B cell (primary cell): ENCODE data around the gene PTPN7. TPM values are rescaled to one million over a fixed set of nuclear protein-coding genes. Genes with fewer than 3 reads are reported as not detected.

Source experiments
- ATAC-seq: fragments of 200-7000 bp; cut with Tn5 transposase; one replicate; pipeline ENCODE4 v1.10.0; 2021; ENCODE audit warnings: low read depth, mild to moderate bottlenecking, moderate number of reproducible peaks, moderate library complexity
- CTCF ChIA-PET: fragments of 350-600 bp; sonication (Branson Sonifier 250); formaldehyde crosslinking; loops from one replicate; lab custom pipeline; 2021; ENCODE audit warnings: antibody characterized with exemption, inconsistent platforms; lab: Charles Lee
- POLR2A ChIA-PET: fragments of 350-600 bp; sonication (Branson Sonifier 250); formaldehyde crosslinking; loops from one replicate; lab custom pipeline; 2021; ENCODE audit warnings: antibody characterized with exemption; lab: Charles Lee
- DNase-seq: peaks from one replicate; pipeline ENCODE4 v3.0.0; 2013
- H2AFZ ChIP-seq: 2 replicates; pipeline ENCODE4 v1.6.1; 2012; ENCODE audit warnings: mild to moderate bottlenecking, low read depth, low read length; ENCODE audit not compliant: insufficient read depth, poor library complexity, severe bottlenecking
- H3K27ac ChIP-seq, 2 donors: 1 replicate in 1 of 2; 2 replicates in 1 of 2; pipeline ENCODE4 v1.5.1; 2012 to 2013; ENCODE audit warnings: low read length in 2 of 2, mild to moderate bottlenecking in 2 of 2, moderate library complexity in 1 of 2
- H3K27me3 ChIP-seq, 4 experiments: fragments of 200-600 bp in 1 of 4; sonication (generic) in 1 of 4; replicated peaks in 1 of 4; 1 replicate in 2 of 4; 2 replicates in 2 of 4; pipeline versions ENCODE4 v1.6.1 to v1.7.0; 2013 to 2016; ENCODE audit warnings: low read length in 3 of 4, mild to moderate bottlenecking in 2 of 4, mixed read lengths in 1 of 4, moderate library complexity in 1 of 4; ENCODE audit not compliant: insufficient read depth in 4 of 4, control insufficient read depth in 3 of 4; ENCODE audit errors: control extremely low read depth in 1 of 4
- H3K36me3 ChIP-seq, 2 experiments: replicated peaks in 1 of 2; 1 replicate in 1 of 2; 2 replicates in 1 of 2; pipeline versions ENCODE4 v1.6.1 to v1.7.1; 2013; ENCODE audit warnings: low read length in 1 of 2; ENCODE audit not compliant: insufficient read depth in 2 of 2, control insufficient read depth in 1 of 2; ENCODE audit errors: control extremely low read depth in 1 of 2, extremely low read depth in 1 of 2
- H3K4me1 ChIP-seq, 2 donors: fragments of 200-600 bp in 1 of 2; sonication (generic) in 1 of 2; 1 replicate in 1 of 2; 2 replicates in 1 of 2; pipeline versions ENCODE4 v1.5.1 to v1.6.1; 2013 to 2017; ENCODE audit warnings: low read length in 2 of 2; ENCODE audit not compliant: control insufficient read depth in 2 of 2, insufficient read depth in 2 of 2
- H3K4me2 ChIP-seq: replicated peaks from 2 replicates; pipeline ENCODE3; 2012; ENCODE audit warnings: mild to moderate bottlenecking, low read depth, low read length; ENCODE audit not compliant: poor library complexity, severe bottlenecking
- H3K4me3 ChIP-seq, 5 experiments: fragments of 200-600 bp in 1 of 5; sonication (generic) in 1 of 5; 1 replicate in 3 of 5; 2 replicates in 2 of 5; pipeline versions ENCODE4 v1.5.1 to v1.7.0; 2011 to 2016; ENCODE audit warnings: low read length in 4 of 5, mild to moderate bottlenecking in 4 of 5, low read depth in 2 of 5, control low read depth in 1 of 5, moderate library complexity in 1 of 5; ENCODE audit not compliant: insufficient read depth in 1 of 5; ENCODE audit errors: control extremely low read depth in 1 of 5, extremely low read depth in 1 of 5
- H3K79me2 ChIP-seq: fragments of 200-600 bp; sonication (generic); one replicate; pipeline ENCODE4 v1.6.0; 2016; ENCODE audit warnings: low read length; ENCODE audit not compliant: control insufficient read depth, insufficient read depth
- H3K9ac ChIP-seq: fragments of 200-600 bp; sonication (generic); 2 replicates; pipeline ENCODE4 v1.6.1; 2017; ENCODE audit warnings: mild to moderate bottlenecking, low read length, moderate library complexity
- H3K9me3 ChIP-seq, 3 donors: one replicate each; pipeline versions ENCODE4 v1.6.1 to v1.7.1; 2013; ENCODE audit warnings: low read length in 2 of 3; ENCODE audit not compliant: control insufficient read depth in 2 of 3, insufficient read depth in 1 of 3; ENCODE audit errors: control extremely low read depth in 1 of 3
- H4K20me1 ChIP-seq: 2 replicates; pipeline ENCODE4 v1.6.0; 2012; ENCODE audit warnings: mild to moderate bottlenecking, low read length; ENCODE audit not compliant: insufficient read depth, control insufficient read depth, poor library complexity, severe bottlenecking
- H3K27ac Mint-ChIP-seq: one replicate; pipeline ENCODE4 v1.8.0; 2021; ENCODE audit warnings: mixed read lengths
- H3K27me3 Mint-ChIP-seq: one replicate; pipeline ENCODE4 v1.8.0; 2021; ENCODE audit warnings: mixed read lengths
- H3K4me1 Mint-ChIP-seq: one replicate; pipeline ENCODE4 v1.8.0; 2021; ENCODE audit warnings: mixed read lengths
- H3K4me3 Mint-ChIP-seq: one replicate; pipeline ENCODE4 v1.8.0; 2021; ENCODE audit warnings: mixed read lengths
- H3K9me3 Mint-ChIP-seq: one replicate; pipeline ENCODE4 v1.8.0; 2022; ENCODE audit warnings: mixed read lengths; ENCODE audit not compliant: insufficient read depth
- CTCF ChIP-seq: fragments of 200-600 bp; IDR thresholded peaks from one replicate; pipeline ENCODE4 v1.8.0; 2022; ENCODE audit warnings: antibody characterized with exemption, mild to moderate bottlenecking
- EZH2 ChIP-seq: IDR thresholded peaks from 2 replicates; pipeline ENCODE4 v1.6.1; 2012; ENCODE audit warnings: borderline replicate concordance, low read depth, mild to moderate bottlenecking, moderate library complexity, low read length; ENCODE audit not compliant: insufficient read depth, poor library complexity, severe bottlenecking
- WGBS: methylation state at CpG from one replicate; pipeline ENCODE4 v1.1.5; 2013; ENCODE audit warnings: missing lambda C conversion rate; ENCODE audit not compliant: insufficient coverage; 5-methylcytosine and 5-hydroxymethylcytosine counted together
- intact Hi-C: fragments of 100-400 bp; cut with micrococcal nuclease; formaldehyde crosslinking; loops from one replicate; pipeline ENCODE4 v1.10.0; 2022
- polyA plus RNA-seq: library from polyadenylated mRNA; depleted of rRNA; stranded (reverse); fragments of >200 nt; gene quantifications from 2 replicates; pipeline ENCODE4 v1.2.3, GENCODE V29; 2012
- total RNA-seq, 2 donors: library from RNA; stranded (reverse); fragments of 120-200 nt in 1 of 2; gene quantifications; 1 replicate in 1 of 2; 2 replicates in 1 of 2; pipeline versions ENCODE4 v1.2.3 to v1.2.4, GENCODE V29; 2013 to 2022

Gene PTPN7
- total and polyA plus RNA-seq, 2 donors (not counting 1 experiment from before 2014, with no cell fraction given) = 16.0 to 37.5 TPM

GRCh38 chr1:202165942-202166843 lies 5.8 kb upstream of the PTPN7 start:
- no peak for TF ChIP-seq EZH2
- no peak for TF ChIP-seq CTCF
- ATAC-seq = no peak
- WGBS = 100% methylated on average over 6 of the region's 9 CpGs

More at GRCh38 chr1:202165942-202166843, 5.8 kb upstream of the PTPN7 start:
- peaks cover 54% of the 10 kb centered on the region for H3K4me1 Mint-ChIP-seq
- H3K27me3 Mint-ChIP-seq = peaks cover 6% of the 10 kb centered on the region
- Histone ChIP-seq H3K79me2 (peaks cover 19% of the 10 kb centered on the region), H3K4me2 (peak overlapping the region; percentile 91), H3K27ac (no peak overlapping the region), H3K4me3 (no peak overlapping the region), H3K4me1 (peaks cover 48 to 54% of the 10 kb centered on the region in 2 donors), H3K36me3 (no peaks in the 10 kb centered on the region), H3K27me3 (no peaks in the 10 kb centered on the region), H3K9me3 (no peaks in the 10 kb centered on the region), H4K20me1 (no peaks in the 10 kb centered on the region), H3K9ac (no peak overlapping the region), H2AFZ (no peak overlapping the region)
- DNase-seq = no peak
- no peak overlapping the region for H3K4me3 Mint-ChIP-seq
- CTCF ChIA-PET = interaction anchor here (1.0 kb wide), 1 partner anchor 11 kb away, joined by 4 read pairs; no protein-coding TSS in a partner anchor
- H3K9me3 Mint-ChIP-seq = no peaks in the 10 kb centered on the region
- intact Hi-C loops = loop anchor here (10.0 kb wide), 3 partner anchors 181 to 799 kb away; partner anchors contain the start of genes CYB5R1 and RNPEP
- H3K27ac Mint-ChIP-seq = no peak overlapping the region
- POLR2A ChIA-PET = no interaction called here
